Chondrocyte (in vitro differentiated cells): Measurements from ENCODE around the gene SGPP1. TPM values are rescaled to one million over a fixed set of nuclear protein-coding genes. Genes with fewer than 3 reads are reported as not detected.
"Not testable (repeated sequence)": the region's sequence is repeated elsewhere in the genome, so short reads cannot be mapped to it uniquely, and the experiment has no call there.

Experiments used
- DNase-seq: peaks from one replicate; pipeline ENCODE4 v3.0.0; 2021; ENCODE audit warnings: mixed read lengths, low spot score
- H3K27ac Mint-ChIP-seq: one replicate; pipeline ENCODE4 v1.8.0; 2021; ENCODE audit warnings: mild to moderate bottlenecking, moderate library complexity, mixed read lengths; ENCODE audit not compliant: unreplicated experiment
- H3K27me3 Mint-ChIP-seq: 2 replicates; pipeline ENCODE4 v1.8.0; 2021; ENCODE audit warnings: low read depth, mixed read lengths
- H3K36me3 Mint-ChIP-seq: 2 replicates; pipeline ENCODE4 v1.8.0; 2021; ENCODE audit warnings: low read depth, mixed read lengths
- H3K4me1 Mint-ChIP-seq: 2 replicates; pipeline ENCODE4 v1.8.0; 2021; ENCODE audit warnings: low read depth, mild to moderate bottlenecking, mixed read lengths
- H3K4me3 Mint-ChIP-seq: one replicate; pipeline ENCODE4 v1.8.0; 2021; ENCODE audit warnings: mild to moderate bottlenecking, moderate library complexity, mixed read lengths; ENCODE audit not compliant: unreplicated experiment
- H3K9me3 Mint-ChIP-seq: 2 replicates; pipeline ENCODE4 v1.8.0; 2021; ENCODE audit warnings: low read depth, mixed read lengths
- CTCF ChIP-seq: fragments of 200-600 bp; sonication (generic); IDR thresholded peaks from 2 replicates; pipeline ENCODE4 v1.5.0; 2021; ENCODE audit warnings: antibody characterized with exemption, mild to moderate bottlenecking, moderate library complexity
- total RNA-seq: library from RNA; stranded (reverse); gene quantifications from 3 replicates; pipeline ENCODE4 v1.2.1, GENCODE V29; 2021

The SGPP1 gene
- total RNA-seq, 1 donor from 2014 or later = 23.3 TPM

- no peak overlapping the region for H3K4me3 Mint-ChIP-seq
- no peak overlapping the region for H3K27ac Mint-ChIP-seq
- H3K27me3 Mint-ChIP-seq = no peaks in the 10 kb centered on the region
- no peaks in the 10 kb centered on the region for H3K9me3 Mint-ChIP-seq
- H3K36me3 Mint-ChIP-seq = no peaks in the 10 kb centered on the region
- DNase-seq = no peak
- no peak for TF ChIP-seq CTCF
- peaks cover 16% of the 10 kb centered on the region for H3K4me1 Mint-ChIP-seq
These were observed 22.2 kb downstream of the SGPP1 start for GRCh38 chr14:63705561-63706070.

GRCh38 chr14:63702530-63702929 lies 25.3 kb downstream of the SGPP1 start:
- not testable (repeated sequence) for H3K27ac Mint-ChIP-seq, H3K36me3 Mint-ChIP-seq, H3K4me1 Mint-ChIP-seq, H3K4me3 Mint-ChIP-seq, DNase-seq, H3K27me3 Mint-ChIP-seq, H3K9me3 Mint-ChIP-seq

- no peaks in the 10 kb centered on the region for H3K9me3 Mint-ChIP-seq
- no peaks in the 10 kb centered on the region for H3K4me1 Mint-ChIP-seq
- no peak overlapping the region for H3K27ac Mint-ChIP-seq
- no peak overlapping the region for H3K4me3 Mint-ChIP-seq
- H3K27me3 Mint-ChIP-seq = no peaks in the 10 kb centered on the region
- no peak for TF ChIP-seq CTCF
- peaks cover 1% of the 10 kb centered on the region for H3K36me3 Mint-ChIP-seq
- no peak for DNase-seq
These were observed 26.1 kb downstream of the SGPP1 start for GRCh38 chr14:63701606-63702299.

- Mint-ChIP-seq H3K9me3 (no peaks in the 10 kb centered on the region), H3K4me1 (no peaks in the 10 kb centered on the region), H3K36me3 (peaks cover 3% of the 10 kb centered on the region), H3K4me3 (no peak overlapping the region), H3K27me3 (no peaks in the 10 kb centered on the region), H3K27ac (no peak overlapping the region)
- no peak for TF ChIP-seq CTCF
- DNase-seq = no peak
These were observed 35.4 kb downstream of the SGPP1 start for GRCh38 chr14:63692310-63693020.

GRCh38 chr14:63689132-63689531 lies 38.7 kb downstream of the SGPP1 start:
- no peak overlapping the region for H3K27ac Mint-ChIP-seq
- H3K4me1 Mint-ChIP-seq = no peaks in the 10 kb centered on the region
- peaks cover 7% of the 10 kb centered on the region for H3K36me3 Mint-ChIP-seq
- H3K4me3 Mint-ChIP-seq = no peak overlapping the region
- no peak for DNase-seq
- no peaks in the 10 kb centered on the region for H3K9me3 Mint-ChIP-seq
- no peaks in the 10 kb centered on the region for H3K27me3 Mint-ChIP-seq
- no peak for TF ChIP-seq CTCF
